GM20431 (cell line): ENCODE measurements around the gene GMDS.

Source experiments
- in situ Hi-C: fragments of 300-500 bp; cut with MseI, MboI; formaldehyde crosslinking; loops from one replicate; pipeline ENCODE4 v1.15.0; 2020; ENCODE audit warnings: low sequenced_read_pairs; ENCODE audit not compliant: unreplicated experiment

Gene GMDS

GRCh38 chr6:2245103-2245876 lies at the start of gene GMDS:
Gene GMDS, minus strand, starts transcription at chr6:2245605.
- in situ Hi-C loops: no loop called here

GRCh38 chr6:2285510-2285909 lies 40.1 kb upstream of the GMDS start:
- in situ Hi-C loops: no loop called here

- in situ Hi-C loops: no loop called here
Measured at GRCh38 chr6:2275892-2276242, 30.5 kb upstream of the GMDS start.

- in situ Hi-C loops: no loop called here
Measured at GRCh38 chr6:2274981-2275891, 29.8 kb upstream of the GMDS start.

GRCh38 chr6:2272696-2273095 lies 27.3 kb upstream of the GMDS start:
- in situ Hi-C loops: no loop called here

GRCh38 chr6:2270054-2270453 lies 24.6 kb upstream of the GMDS start:
- in situ Hi-C loops: no loop called here

- in situ Hi-C loops: no loop called here
Measured at GRCh38 chr6:2266841-2267240, 21.4 kb upstream of the GMDS start.

- in situ Hi-C loops: no loop called here
Measured at GRCh38 chr6:2266031-2266795, 20.8 kb upstream of the GMDS start.

- in situ Hi-C loops: no loop called here
Measured at GRCh38 chr6:2264932-2265331, 19.5 kb upstream of the GMDS start.

GRCh38 chr6:2263896-2264295 lies 18.5 kb upstream of the GMDS start:
- in situ Hi-C loops: no loop called here

- in situ Hi-C loops: no loop called here
Measured at GRCh38 chr6:2259574-2259973, 14.2 kb upstream of the GMDS start.

- in situ Hi-C loops: no loop called here
Measured at GRCh38 chr6:2259002-2259494, 13.6 kb upstream of the GMDS start.

GRCh38 chr6:2258112-2258511 lies 12.7 kb upstream of the GMDS start:
- in situ Hi-C loops: no loop called here

- in situ Hi-C loops: no loop called here
Measured at GRCh38 chr6:2257363-2257762, 12.0 kb upstream of the GMDS start.

- in situ Hi-C loops: no loop called here
Measured at GRCh38 chr6:2254747-2255146, 9.3 kb upstream of the GMDS start.

GRCh38 chr6:2249126-2249525 lies 3.7 kb upstream of the GMDS start:
- in situ Hi-C loops: no loop called here

- in situ Hi-C loops: no loop called here
Measured at GRCh38 chr6:2247664-2248063, 2.3 kb upstream of the GMDS start.

GRCh38 chr6:2245877-2246863 lies 765 bp upstream of the GMDS start:
- in situ Hi-C loops: no loop called here
